Renal pelvis (tissue), 12 donors: ENCODE measurements around the gene HEBP2. TPM values are rescaled to one million over a fixed set of nuclear protein-coding genes. Genes with fewer than 3 reads are reported as not detected.
A peak's percentile ranks its signal among the peaks of the same experiment; 100 is the strongest.
"Not testable (repeated sequence)": the region's sequence is repeated elsewhere in the genome, so short reads cannot be mapped to it uniquely, and the experiment has no call there.

ENCODE experiments used
- DNase-seq: peaks from one replicate; pipeline ENCODE4 v3.0.0-alpha.2; 2013
- long read RNA-seq, 16 experiments: transcript quantifications; one replicate each; lab custom pipeline, GENCODE V29; 2026
- polyA plus RNA-seq, 3 donors: library from polyadenylated mRNA; unstranded; fragments of 120-200 nt; gene quantifications; one replicate each; pipeline ENCODE4 v1.2.1, GENCODE V29; 2013; ENCODE audit not compliant: insufficient read length in 3 of 3

Gene HEBP2
- 10 to 100 TPM; 45.0 to 60.4 (median 57.1) TPM for polyA plus RNA-seq
- long read RNA-seq, donor 1, full-length matches to known transcripts: 43 of 56 reads
- long read RNA-seq, donor 1, partial matches to known transcripts: 13 of 56 reads
- long read RNA-seq, donor 1, other reads (novel, unspliced or antisense): 0 of 56 reads
- long read RNA-seq, donor 2, full-length matches to known transcripts: 42 of 42 reads
- long read RNA-seq, donor 2, partial matches to known transcripts: 0 of 42 reads
- long read RNA-seq, donor 2, other reads (novel, unspliced or antisense): 0 of 42 reads
- long read RNA-seq, donor 3, full-length matches to known transcripts: 26 of 36 reads
- long read RNA-seq, donor 3, partial matches to known transcripts: 10 of 36 reads
- long read RNA-seq, donor 3, other reads (novel, unspliced or antisense): 0 of 36 reads
- long read RNA-seq, donor 4, full-length matches to known transcripts: 54 of 75 reads
- long read RNA-seq, donor 4, partial matches to known transcripts: 21 of 75 reads
- long read RNA-seq, donor 4, other reads (novel, unspliced or antisense): 0 of 75 reads
- long read RNA-seq, donor 5, full-length matches to known transcripts: 16 of 28 reads
- long read RNA-seq, donor 5, partial matches to known transcripts: 12 of 28 reads
- long read RNA-seq, donor 5, other reads (novel, unspliced or antisense): 0 of 28 reads
- long read RNA-seq, donor 6, full-length matches to known transcripts: 55 of 73 reads
- long read RNA-seq, donor 6, partial matches to known transcripts: 18 of 73 reads
- long read RNA-seq, donor 6, other reads (novel, unspliced or antisense): 0 of 73 reads
- long read RNA-seq, donor 7, full-length matches to known transcripts: 58 of 90 reads
- long read RNA-seq, donor 7, partial matches to known transcripts: 32 of 90 reads
- long read RNA-seq, donor 7, other reads (novel, unspliced or antisense): 0 of 90 reads
- long read RNA-seq, donor 8, full-length matches to known transcripts: 9 of 9 reads
- long read RNA-seq, donor 8, partial matches to known transcripts: 0 of 9 reads
- long read RNA-seq, donor 8, other reads (novel, unspliced or antisense): 0 of 9 reads
- long read RNA-seq, donor 9, full-length matches to known transcripts: 55 of 91 reads
- long read RNA-seq, donor 9, partial matches to known transcripts: 28 of 91 reads
- long read RNA-seq, donor 9, other reads (novel, unspliced or antisense): 8 of 91 reads
- long read RNA-seq, donor 10, full-length matches to known transcripts: 28 of 43 reads
- long read RNA-seq, donor 10, partial matches to known transcripts: 15 of 43 reads
- long read RNA-seq, donor 10, other reads (novel, unspliced or antisense): 0 of 43 reads
- long read RNA-seq, donor 11, full-length matches to known transcripts: 20 of 36 reads
- long read RNA-seq, donor 11, partial matches to known transcripts: 16 of 36 reads
- long read RNA-seq, donor 11, other reads (novel, unspliced or antisense): 0 of 36 reads
- long read RNA-seq, donor 12, full-length matches to known transcripts: 62 of 75 reads
- long read RNA-seq, donor 12, partial matches to known transcripts: 13 of 75 reads
- long read RNA-seq, donor 12, other reads (novel, unspliced or antisense): 0 of 75 reads
- long read RNA-seq, donor 13, full-length matches to known transcripts: 29 of 46 reads
- long read RNA-seq, donor 13, partial matches to known transcripts: 17 of 46 reads
- long read RNA-seq, donor 13, other reads (novel, unspliced or antisense): 0 of 46 reads
- long read RNA-seq, donor 14, full-length matches to known transcripts: 64 of 140 reads
- long read RNA-seq, donor 14, partial matches to known transcripts: 76 of 140 reads
- long read RNA-seq, donor 14, other reads (novel, unspliced or antisense): 0 of 140 reads
- long read RNA-seq, donor 15, full-length matches to known transcripts: 64 of 105 reads
- long read RNA-seq, donor 15, partial matches to known transcripts: 36 of 105 reads
- long read RNA-seq, donor 15, other reads (novel, unspliced or antisense): 5 of 105 reads
- long read RNA-seq, donor 16, full-length matches to known transcripts: 36 of 47 reads
- long read RNA-seq, donor 16, partial matches to known transcripts: 11 of 47 reads
- long read RNA-seq, donor 16, other reads (novel, unspliced or antisense): 0 of 47 reads

GRCh38 chr6:138403801-138404665 is at the start of gene HEBP2:
HEBP2 (plus strand) TSS chr6:138404223; CDS start chr6:138404496, 273 bp downstream.
- peak; percentile 95 for DNase-seq

GRCh38 chr6:138357928-138358327 is 46.1 kb upstream of the HEBP2 start:
- no peak for DNase-seq

GRCh38 chr6:138368684-138369083 is 35.3 kb upstream of the HEBP2 start:
- not testable (repeated sequence) for DNase-seq

GRCh38 chr6:138370631-138371451 is 33.2 kb upstream of the HEBP2 start:
- DNase-seq: no peak

- no peak for DNase-seq
These were observed 32.6 kb upstream of the HEBP2 start for GRCh38 chr6:138371452-138371711.

- DNase-seq: no peak
These were observed 32.3 kb upstream of the HEBP2 start for GRCh38 chr6:138371720-138372119.

GRCh38 chr6:138372711-138373463 is 31.1 kb upstream of the HEBP2 start:
- DNase-seq: no peak

GRCh38 chr6:138374230-138374629 is 29.8 kb upstream of the HEBP2 start:
- no peak for DNase-seq

- no peak for DNase-seq
These were observed 29.2 kb upstream of the HEBP2 start for GRCh38 chr6:138374815-138375214.

GRCh38 chr6:138377042-138377441 is 27.0 kb upstream of the HEBP2 start:
- no peak for DNase-seq

GRCh38 chr6:138377844-138378243 is 26.2 kb upstream of the HEBP2 start, which contains the start of gene SMIM28:
SMIM28 (plus strand) TSS chr6:138377905; CDS start chr6:138378073, 168 bp downstream.
- no peak for DNase-seq

GRCh38 chr6:138378463-138378862 is 25.6 kb upstream of the HEBP2 start:
- DNase-seq: no peak

- DNase-seq: no peak
These were observed 21.3 kb upstream of the HEBP2 start for GRCh38 chr6:138382498-138383265.

- DNase-seq: no peak
These were observed 20.2 kb upstream of the HEBP2 start for GRCh38 chr6:138383776-138384175.

GRCh38 chr6:138386897-138387296 is 17.1 kb upstream of the HEBP2 start:
- no peak for DNase-seq

- DNase-seq: no peak
These were observed 16.2 kb upstream of the HEBP2 start for GRCh38 chr6:138387577-138388368.
